H1 (cell line): ENCODE results near the gene ORMDL2. TPM values are rescaled to one million over a fixed set of nuclear protein-coding genes. Genes with fewer than 3 reads are reported as not detected.

ENCODE experiments used
- ASH2L ChIP-seq: fragments of 200-600, 300-600 bp; sonication (generic); IDR thresholded peaks from one replicate; pipeline ENCODE4 v1.7.1; 2017; ENCODE audit warnings: low read length
- ATF3 ChIP-seq: IDR thresholded peaks from 2 replicates; pipeline ENCODE4 v1.6.1; 2011; ENCODE audit warnings: low read depth, mild to moderate bottlenecking, low read length; ENCODE audit not compliant: insufficient read depth
- BRCA1 ChIP-seq: IDR thresholded peaks from 2 replicates; pipeline ENCODE4 v1.6.1; 2012; ENCODE audit warnings: low read depth, low read length, improper control_type of control experiment
- CBX8 ChIP-seq: fragments of 300-800, 300-1000 bp; sonication (generic); IDR thresholded peaks from 2 replicates; pipeline ENCODE4 v1.7.1; 2016; ENCODE audit warnings: low read depth, low read length, borderline replicate concordance
- CREB1 ChIP-seq: IDR thresholded peaks from 2 replicates; pipeline ENCODE4 v1.6.1; 2012; ENCODE audit warnings: inconsistent platforms
- EP300 ChIP-seq, 2 experiments: IDR thresholded peaks; 1 replicate in 1 of 2; 2 replicates in 1 of 2; pipeline ENCODE4 v1.6.1; 2011 to 2012; ENCODE audit warnings: low read depth in 2 of 2, low read length in 2 of 2, mild to moderate bottlenecking in 2 of 2, borderline replicate concordance in 1 of 2, inconsistent platforms in 1 of 2, moderate library complexity in 1 of 2
- FOSL1 ChIP-seq: IDR thresholded peaks from 2 replicates; pipeline ENCODE4 v1.6.1; 2011; ENCODE audit warnings: mild to moderate bottlenecking, low read depth, low read length, moderate library complexity; ENCODE audit not compliant: insufficient read depth
- GTF2F1 ChIP-seq: IDR thresholded peaks from 2 replicates; pipeline ENCODE4 v1.6.1; 2012; ENCODE audit warnings: low read depth, low read length, improper control_type of control experiment, borderline replicate concordance
- JUN ChIP-seq: IDR thresholded peaks from 2 replicates; pipeline ENCODE4 v1.6.1; 2011; ENCODE audit warnings: low read depth, mild to moderate bottlenecking, improper control_type of control experiment, low read length
- JUND ChIP-seq: IDR thresholded peaks from 2 replicates; pipeline ENCODE4 v1.6.1; 2011; ENCODE audit warnings: mild to moderate bottlenecking, improper control_type of control experiment, low read length
- KDM1A ChIP-seq: fragments of 200-600, 300-600 bp; sonication (generic); IDR thresholded peaks from 2 replicates; pipeline ENCODE4 v1.7.1; 2016; ENCODE audit warnings: mild to moderate bottlenecking, low read length, borderline replicate concordance
- KDM4A ChIP-seq: IDR thresholded peaks from one replicate; pipeline ENCODE4 v1.7.1; 2012; ENCODE audit warnings: low read depth, mild to moderate bottlenecking, moderate library complexity, low read length, inconsistent platforms; ENCODE audit not compliant: severe bottlenecking
- NANOG ChIP-seq: IDR thresholded peaks from 2 replicates; pipeline ENCODE4 v1.6.1; 2011; ENCODE audit warnings: low read length, low read depth, mild to moderate bottlenecking, inconsistent platforms; ENCODE audit not compliant: insufficient read depth, poor library complexity, severe bottlenecking
- NRF1 ChIP-seq: IDR thresholded peaks from 2 replicates; pipeline ENCODE4 v1.6.1; 2011; ENCODE audit warnings: mild to moderate bottlenecking, low read depth, low read length, improper control_type of control experiment
- RAD21 ChIP-seq, 2 experiments: IDR thresholded peaks in 1 of 2; conservative IDR thresholded peaks in 1 of 2; 2 replicates each; pipeline ENCODE4 v1.6.1; 2011; ENCODE audit warnings: low read depth in 2 of 2, low read length in 2 of 2, improper control_type of control experiment in 1 of 2, inconsistent platforms in 1 of 2, mild to moderate bottlenecking in 1 of 2, moderate library complexity in 1 of 2
- RBBP5 ChIP-seq: IDR thresholded peaks from 2 replicates; pipeline ENCODE4 v1.7.1; 2012; ENCODE audit warnings: low read depth, mild to moderate bottlenecking, inconsistent platforms, low read length, moderate library complexity, borderline replicate concordance
- SAP30 ChIP-seq: fragments of 300-600 bp; sonication (generic); IDR thresholded peaks from 2 replicates; pipeline ENCODE4 v1.7.1; 2012; ENCODE audit warnings: low read length, moderate library complexity, mild to moderate bottlenecking, inconsistent platforms; ENCODE audit not compliant: insufficient read depth, insufficient replicate concordance
- SIN3A ChIP-seq, 2 experiments: IDR thresholded peaks in 1 of 2; conservative IDR thresholded peaks in 1 of 2; 2 replicates each; pipeline ENCODE4 v1.6.1; 2011 to 2012; ENCODE audit warnings: low read length in 2 of 2, improper control_type of control experiment in 1 of 2, low read depth in 1 of 2, mild to moderate bottlenecking in 1 of 2
- SIRT6 ChIP-seq: IDR thresholded peaks from one replicate; pipeline ENCODE4 v1.7.1; 2012; ENCODE audit warnings: low read length, inconsistent platforms
- SP4 ChIP-seq: IDR thresholded peaks from 2 replicates; pipeline ENCODE4 v1.6.1; 2012; ENCODE audit warnings: low read length, inconsistent platforms
- SUZ12 ChIP-seq: fragments of 200-600 bp; sonication (generic); IDR thresholded peaks from 2 replicates; pipeline ENCODE4 v1.6.1; 2012; ENCODE audit warnings: mild to moderate bottlenecking, inconsistent platforms, low read length, moderate library complexity, mixed read lengths
- TAF1 ChIP-seq: IDR thresholded peaks from 2 replicates; pipeline ENCODE4 v1.6.1; 2011; ENCODE audit warnings: mild to moderate bottlenecking, low read depth, low read length
- ZNF274 ChIP-seq: IDR thresholded peaks from 2 replicates; pipeline ENCODE4 v1.7.0; 2012; ENCODE audit warnings: low read length, borderline replicate concordance; ENCODE audit errors: extremely low read depth
- polyA plus RNA-seq, 7 experiments: library from polyadenylated mRNA; depleted of rRNA in 3 of 7; stranded (reverse) in 5 of 7; unstranded in 2 of 7; fragments of >200 nt in 5 of 7; fragments of 200-250 nt in 2 of 7; gene quantifications; 1 replicate in 5 of 7; 2 replicates in 1 of 7; 4 replicates in 1 of 7; pipeline versions ENCODE4 v1.2.1 to v1.2.3, GENCODE V29; 2011 to 2013; ENCODE audit warnings: missing spikeins in 2 of 7, mixed read lengths in 2 of 7
- total RNA-seq: library from RNA; stranded (reverse); fragmentation: NEBNext Ultra II Directional; extraction: Animal tissue kit (Norgen Biotek cat#: 25700); gene quantifications from 2 replicates; pipeline ENCODE4 v1.2.1, GENCODE V29; 2021

Gene ORMDL2
- total and polyA plus RNA-seq, 2 of the 8 experiments (the other 6 are each of a cell fraction or from before 2014, with no cell fraction given): 39.0 to 65.6 TPM

- TF ChIP-seq SUZ12: no peak
- peak; percentile 67; the same call in 1 of the 2 replicates for TF ChIP-seq TAF1
- no peak for TF ChIP-seq KDM1A
- TF ChIP-seq SAP30: no peak
- TF ChIP-seq RBBP5: no peak
- TF ChIP-seq NRF1: peak; percentile 62
- peak in 1 of 2 experiments; percentile 99; a peak in 2 of 3 replicates for TF ChIP-seq EP300 (IDR thresholded peaks at IDR 0.05; ENCODE audit: borderline replicate concordance in 1 of 2, low read depth in 2 of 2, low read length in 2 of 2)
- TF ChIP-seq KDM4A: no peak
- 0 out of 2 replicates have a peak, but pooled peaks have one; percentile 30 for TF ChIP-seq BRCA1
- TF ChIP-seq RAD21 (IDR thresholded peaks at IDR 0.05 in 1 of 2, conservative IDR thresholded peaks at IDR 0.05 in 1 of 2; ENCODE audit: low read depth in 2 of 2, low read length in 2 of 2): no peak
- no peak for TF ChIP-seq ZNF274
- no peak for TF ChIP-seq CBX8
- no peak for TF ChIP-seq SIRT6
- TF ChIP-seq ASH2L: no peak
- TF ChIP-seq SP4: no peak
- no peak for TF ChIP-seq ATF3
- TF ChIP-seq SIN3A (conservative IDR thresholded peaks at IDR 0.05 in 1 of 2, IDR thresholded peaks at IDR 0.05 in 1 of 2; ENCODE audit: low read depth in 1 of 2, low read length in 2 of 2): peak; percentile 60 to 78; a peak in 2 of 4 replicates
- peak; percentile 87 for TF ChIP-seq CREB1
- TF ChIP-seq JUN: peak; percentile 41; the same call in 1 of the 2 replicates
- no peak for TF ChIP-seq GTF2F1
- TF ChIP-seq NANOG: no peak
- peak; percentile 97 for TF ChIP-seq JUND
- TF ChIP-seq FOSL1: no peak
Measured at GRCh38 chr12:55830601-55831446, 13.0 kb downstream of the ORMDL2 start (continued).
